Suppressor macrophage treated with lipopolysaccharide for 4 hours (primary cell): ENCODE measurements around the gene ZNF287.

Experiments
- DNase-seq: peaks from one replicate; pipeline ENCODE4 v3.0.0-alpha.2; 2020

The ZNF287 gene

GRCh38 chr17:16515933-16516332 is 53.1 kb downstream of the ZNF287 start:
- DNase-seq: peak; percentile 46

- DNase-seq: no peak
Observed at GRCh38 chr17:16513873-16514272, 55.1 kb downstream of the ZNF287 start.

GRCh38 chr17:16512011-16512410 is 57.0 kb downstream of the ZNF287 start:
- no peak for DNase-seq

- no peak for DNase-seq
Observed at GRCh38 chr17:16511593-16511992, 57.4 kb downstream of the ZNF287 start.

- DNase-seq: no peak
Observed at GRCh38 chr17:16507918-16508533, 61.0 kb downstream of the ZNF287 start.

GRCh38 chr17:16506188-16506587 is 62.8 kb downstream of the ZNF287 start:
- no peak for DNase-seq

GRCh38 chr17:16504984-16505383 is 64.0 kb downstream of the ZNF287 start:
- DNase-seq: no peak
